DND-41 (cell line): ENCODE results near the gene SLF2.

Experiments
- EZH2 ChIP-seq: IDR thresholded peaks from 3 replicates; pipeline ENCODE4 v1.6.1; 2012; ENCODE audit warnings: borderline replicate concordance, low read depth, mild to moderate bottlenecking, moderate library complexity, low read length, inconsistent platforms; ENCODE audit not compliant: severe bottlenecking
- TF ChIP-seq, protein P1 (sequence below): IDR thresholded peaks from 2 replicates; pipeline ENCODE4 v1.5.1; 2012; ENCODE audit warnings: borderline replicate concordance, low read length, moderate library complexity, mild to moderate bottlenecking; ENCODE audit not compliant: poor library complexity, severe bottlenecking; ENCODE audit errors: extremely low read depth

DNA sequence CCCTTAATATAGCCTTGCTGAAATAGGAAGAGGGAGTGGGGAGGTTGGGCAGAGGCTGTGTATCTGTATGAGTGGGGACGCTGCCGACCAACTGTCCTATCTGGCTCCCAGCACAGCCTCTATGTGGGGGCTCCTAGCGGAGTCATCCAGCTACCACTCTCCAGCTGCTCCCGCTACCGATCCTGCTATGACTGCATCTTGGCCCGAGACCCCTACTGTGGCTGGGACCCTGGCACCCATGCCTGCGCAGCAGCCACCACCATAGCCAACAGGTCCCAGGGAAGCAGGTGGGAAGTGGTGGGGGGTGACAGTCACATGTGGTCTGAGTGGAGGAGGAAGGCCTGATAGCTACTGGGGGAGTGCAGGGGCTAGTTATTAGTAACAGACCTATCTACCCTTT is 67.9 kb downstream of the SLF2 start:
- no peak for TF ChIP-seq EZH2
- TF ChIP-seq, protein P1, sequence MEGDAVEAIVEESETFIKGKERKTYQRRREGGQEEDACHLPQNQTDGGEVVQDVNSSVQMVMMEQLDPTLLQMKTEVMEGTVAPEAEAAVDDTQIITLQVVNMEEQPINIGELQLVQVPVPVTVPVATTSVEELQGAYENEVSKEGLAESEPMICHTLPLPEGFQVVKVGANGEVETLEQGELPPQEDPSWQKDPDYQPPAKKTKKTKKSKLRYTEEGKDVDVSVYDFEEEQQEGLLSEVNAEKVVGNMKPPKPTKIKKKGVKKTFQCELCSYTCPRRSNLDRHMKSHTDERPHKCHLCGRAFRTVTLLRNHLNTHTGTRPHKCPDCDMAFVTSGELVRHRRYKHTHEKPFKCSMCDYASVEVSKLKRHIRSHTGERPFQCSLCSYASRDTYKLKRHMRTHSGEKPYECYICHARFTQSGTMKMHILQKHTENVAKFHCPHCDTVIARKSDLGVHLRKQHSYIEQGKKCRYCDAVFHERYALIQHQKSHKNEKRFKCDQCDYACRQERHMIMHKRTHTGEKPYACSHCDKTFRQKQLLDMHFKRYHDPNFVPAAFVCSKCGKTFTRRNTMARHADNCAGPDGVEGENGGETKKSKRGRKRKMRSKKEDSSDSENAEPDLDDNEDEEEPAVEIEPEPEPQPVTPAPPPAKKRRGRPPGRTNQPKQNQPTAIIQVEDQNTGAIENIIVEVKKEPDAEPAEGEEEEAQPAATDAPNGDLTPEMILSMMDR, result no peak
